ENCODE data around the gene CADM4. TPM values are rescaled to one million over a fixed set of nuclear protein-coding genes. Genes with fewer than 3 reads are reported as not detected.
A peak's percentile ranks its signal among the peaks of the same experiment; 100 is the strongest.
"Not testable (repeated sequence)": the region's sequence is repeated elsewhere in the genome, so short reads cannot be mapped to it uniquely, and the experiment has no call there.

CADM4 gene
- total RNA-seq, 4 donors from 2014 or later, result 2.6 to 4.5 (median 4.2) TPM

- H3K27ac ChIP-seq, result no peak overlapping the region
- no peaks in the 10 kb centered on the region for H3K4me1 ChIP-seq
- DNase-seq (no peak), ATAC-seq (no peak)
- H3K4me3 ChIP-seq, result no peak overlapping the region
- peaks cover 0 to 7% of the 10 kb centered on the region in 2 donors for H3K36me3 ChIP-seq
- TF ChIP-seq, protein P1, sequence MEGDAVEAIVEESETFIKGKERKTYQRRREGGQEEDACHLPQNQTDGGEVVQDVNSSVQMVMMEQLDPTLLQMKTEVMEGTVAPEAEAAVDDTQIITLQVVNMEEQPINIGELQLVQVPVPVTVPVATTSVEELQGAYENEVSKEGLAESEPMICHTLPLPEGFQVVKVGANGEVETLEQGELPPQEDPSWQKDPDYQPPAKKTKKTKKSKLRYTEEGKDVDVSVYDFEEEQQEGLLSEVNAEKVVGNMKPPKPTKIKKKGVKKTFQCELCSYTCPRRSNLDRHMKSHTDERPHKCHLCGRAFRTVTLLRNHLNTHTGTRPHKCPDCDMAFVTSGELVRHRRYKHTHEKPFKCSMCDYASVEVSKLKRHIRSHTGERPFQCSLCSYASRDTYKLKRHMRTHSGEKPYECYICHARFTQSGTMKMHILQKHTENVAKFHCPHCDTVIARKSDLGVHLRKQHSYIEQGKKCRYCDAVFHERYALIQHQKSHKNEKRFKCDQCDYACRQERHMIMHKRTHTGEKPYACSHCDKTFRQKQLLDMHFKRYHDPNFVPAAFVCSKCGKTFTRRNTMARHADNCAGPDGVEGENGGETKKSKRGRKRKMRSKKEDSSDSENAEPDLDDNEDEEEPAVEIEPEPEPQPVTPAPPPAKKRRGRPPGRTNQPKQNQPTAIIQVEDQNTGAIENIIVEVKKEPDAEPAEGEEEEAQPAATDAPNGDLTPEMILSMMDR (IDR thresholded peaks at IDR 0.05 in 4 of 5, conservative IDR thresholded peaks at IDR 0.05 in 1 of 5), result no peak
- TF ChIP-seq POLR2A (IDR thresholded peaks at IDR 0.05), result no peak
- in situ Hi-C loops (cut with MboI; ENCODE audit: low sequenced_read_pairs in 4 of 4), result loop anchor here in 1 of 4 donors (25.0 kb wide), 2 partner anchors 115 to 215 kb away; partner anchors contain the start of genes ETHE1 and ZNF575
- intact Hi-C loops (cut with DNase I; ENCODE audit: low total_unique reads), result loop anchor here (2.0 kb wide), 1 partner anchor 56 kb away; the partner anchor contains the start of genes IRGQ and ZNF576
- no peaks in the 10 kb centered on the region for H3K27me3 ChIP-seq
- H3K9me3 ChIP-seq, result no peaks in the 10 kb centered on the region
These were observed 12.9 kb upstream of the CADM4 start for GRCh38 chr19:43652546-43652874.

DNA sequence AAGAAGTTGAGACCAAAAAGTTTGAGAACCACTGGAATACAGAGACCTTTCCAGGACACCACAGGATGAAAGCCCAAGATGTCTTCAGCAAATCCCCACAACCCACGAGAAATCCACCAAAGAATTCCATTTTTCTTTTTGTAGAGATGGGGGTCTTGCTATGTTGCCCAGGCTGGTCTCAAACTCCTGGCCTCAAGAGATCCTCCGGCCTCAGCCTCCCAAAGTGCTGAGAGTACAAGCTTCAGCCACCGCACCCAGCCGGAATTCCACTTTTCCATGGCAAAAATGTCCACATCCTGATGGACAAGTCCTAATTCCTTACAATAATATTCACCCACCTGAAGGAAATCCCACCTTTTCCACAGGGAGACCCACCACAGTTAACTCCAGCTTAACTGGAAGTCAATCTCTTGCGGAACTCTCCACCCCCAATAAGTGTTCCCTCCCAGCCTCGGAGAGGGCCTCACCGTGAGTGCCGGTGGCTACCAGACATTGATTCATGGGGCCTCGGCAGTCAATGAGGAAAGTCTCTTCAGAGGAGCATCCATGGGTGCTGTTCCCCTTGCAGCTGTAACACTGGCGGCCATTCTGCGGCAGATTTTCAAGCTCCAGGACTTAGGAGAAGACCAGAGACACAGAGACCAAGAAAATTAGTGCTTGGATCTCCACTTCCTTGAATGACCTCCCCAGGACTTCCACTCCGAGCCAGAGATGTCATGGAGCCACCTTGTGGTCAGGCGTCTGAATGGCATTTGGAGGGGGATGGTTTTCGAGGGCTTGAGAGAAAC is 12.3 kb upstream of the CADM4 start:
- peak; percentile 69 to 79 for ATAC-seq
- Histone ChIP-seq H3K27me3 (no peaks in the 10 kb centered on the region), H3K27ac (no peak overlapping the region), H3K4me1 (no peaks in the 10 kb centered on the region), H3K36me3 (peaks cover 0 to 7% of the 10 kb centered on the region in 2 donors), H3K4me3 (no peak overlapping the region), H3K9me3 (no peaks in the 10 kb centered on the region)
- intact Hi-C loops (cut with DNase I; ENCODE audit: low total_unique reads) (loop anchor here (2.0 kb wide), 1 partner anchor 55 kb away; the partner anchor contains the start of genes IRGQ and ZNF576), in situ Hi-C loops (cut with MboI; ENCODE audit: low sequenced_read_pairs in 4 of 4) (loop anchor here in 1 of 4 donors (25.0 kb wide), 2 partner anchors 115 to 215 kb away; partner anchors contain the start of genes ETHE1 and ZNF575)
- DNase-seq, result peak; percentile 12 to 43
- TF ChIP-seq POLR2A (IDR thresholded peaks at IDR 0.05), result no peak
- TF ChIP-seq, protein P1 (IDR thresholded peaks at IDR 0.05 in 4 of 5, conservative IDR thresholded peaks at IDR 0.05 in 1 of 5), result peak; percentile 44 to 71 (median 58)

DNA sequence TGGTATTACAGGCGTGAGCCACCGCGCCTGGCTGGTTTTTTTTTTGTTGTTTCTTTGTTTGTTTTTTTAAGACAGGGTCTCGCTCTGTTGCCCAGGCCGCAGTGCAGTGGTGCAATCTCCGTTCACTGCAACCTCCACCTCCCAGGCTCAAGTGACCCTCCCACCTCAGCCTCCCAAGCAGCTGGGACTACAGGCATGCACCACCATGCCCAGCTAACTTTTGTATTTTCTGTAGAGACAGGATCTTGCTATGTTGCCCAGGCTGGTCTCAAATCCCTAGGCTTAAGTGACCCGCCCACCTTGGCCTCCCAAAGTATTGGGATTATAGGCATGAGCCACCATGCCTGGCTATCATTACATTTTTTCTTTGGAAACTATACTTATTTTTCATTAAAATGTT is 10.6 kb upstream of the CADM4 start:
- H3K27ac ChIP-seq; H3K9me3 ChIP-seq; intact Hi-C loops (cut with DNase I; ENCODE audit: low total_unique reads); DNase-seq; H3K36me3 ChIP-seq; H3K27me3 ChIP-seq; ATAC-seq; H3K4me1 ChIP-seq; H3K4me3 ChIP-seq: not testable (repeated sequence)
- in situ Hi-C loops (cut with MboI; ENCODE audit: low sequenced_read_pairs in 4 of 4), result loop anchor here in 1 of 4 donors (25.0 kb wide), 2 partner anchors 113 to 213 kb away; partner anchors contain the start of genes ETHE1 and ZNF575

DNA sequence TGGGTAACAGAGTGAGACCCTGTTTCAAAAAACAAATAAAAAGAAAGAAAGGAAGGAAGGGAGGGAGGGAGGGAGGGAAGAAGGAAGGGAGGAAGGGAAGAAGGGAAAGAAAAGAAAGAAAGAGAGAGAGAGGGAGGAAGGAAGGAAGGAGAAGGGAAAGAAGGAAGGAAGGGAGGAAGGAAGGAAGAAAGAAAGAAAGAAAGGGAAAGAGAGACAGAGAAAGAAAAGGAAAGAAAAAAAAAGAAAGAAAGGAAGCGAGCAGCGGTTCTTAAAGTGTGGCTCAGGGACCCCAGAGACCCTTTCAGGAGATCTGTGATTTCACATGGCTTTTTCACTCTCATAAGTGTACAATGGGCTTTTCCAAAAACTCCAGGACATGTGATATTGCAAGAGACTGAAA is 9.9 kb upstream of the CADM4 start:
- intact Hi-C loops (cut with DNase I; ENCODE audit: low total_unique reads) (no loop called here), in situ Hi-C loops (cut with MboI; ENCODE audit: low sequenced_read_pairs in 4 of 4) (no loop called here)

GRCh38 chr19:43648633-43649032 is 9.0 kb upstream of the CADM4 start:
- H3K9me3 ChIP-seq, result no peaks in the 10 kb centered on the region
- no peak for TF ChIP-seq POLR2A (IDR thresholded peaks at IDR 0.05)
- TF ChIP-seq, protein P1 (IDR thresholded peaks at IDR 0.05 in 4 of 5, conservative IDR thresholded peaks at IDR 0.05 in 1 of 5), result no peak
- no peak for DNase-seq
- no peaks in the 10 kb centered on the region for H3K4me1 ChIP-seq
- H3K27ac ChIP-seq, result no peak overlapping the region
- H3K36me3 ChIP-seq, result peaks cover 0 to 7% of the 10 kb centered on the region in 2 donors
- no peak for ATAC-seq
- H3K4me3 ChIP-seq, result no peak overlapping the region
- H3K27me3 ChIP-seq, result no peaks in the 10 kb centered on the region
- in situ Hi-C loops (cut with MboI; ENCODE audit: low sequenced_read_pairs in 4 of 4) (no loop called here), intact Hi-C loops (cut with DNase I; ENCODE audit: low total_unique reads) (no loop called here)

More for the DNA sequence above, 9.9 kb upstream of the CADM4 start:
- Histone ChIP-seq H3K27me3 (no peaks in the 10 kb centered on the region), H3K4me1 (no peaks in the 10 kb centered on the region), H3K36me3 (peaks cover 0 to 7% of the 10 kb centered on the region in 2 donors), H3K4me3 (no peak overlapping the region), H3K27ac (no peak overlapping the region), H3K9me3 (no peaks in the 10 kb centered on the region)
- ATAC-seq (no peak), DNase-seq (no peak)
- TF ChIP-seq POLR2A (IDR thresholded peaks at IDR 0.05), result no peak
- TF ChIP-seq, protein P1 (IDR thresholded peaks at IDR 0.05 in 4 of 5, conservative IDR thresholded peaks at IDR 0.05 in 1 of 5), result no peak

Data from gastrocnemius medialis (tissue), 4 donors.